ENCODE results near the gene OR2M7.
"Not testable (repeated sequence)": the region's sequence is repeated elsewhere in the genome, so short reads cannot be mapped to it uniquely, and the experiment has no call there.

Gene OR2M7

GRCh38 chr1:248324468-248324867 lies at the start of gene OR2M7:
Gene OR2M7 (minus strand): TSS chr1:248324568. CDS start chr1:248324568, 0 bp downstream.
- no peak for DNase-seq

GRCh38 chr1:248373761-248374160 lies 49.4 kb upstream of the OR2M7 start:
- DNase-seq: no peak

GRCh38 chr1:248372394-248372793 lies 48.0 kb upstream of the OR2M7 start:
- DNase-seq: no peak

GRCh38 chr1:248366609-248367008 lies 42.2 kb upstream of the OR2M7 start:
- no peak for DNase-seq

- DNase-seq: no peak
Observed at GRCh38 chr1:248361121-248361715, 36.9 kb upstream of the OR2M7 start, which contains the start of gene OR2T4. Gene OR2T4 (plus strand): TSS chr1:248361665. CDS start chr1:248361665, 0 bp downstream.

- DNase-seq: no peak
Observed at GRCh38 chr1:248359415-248359814, 35.0 kb upstream of the OR2M7 start.

- DNase-seq: no peak
Observed at GRCh38 chr1:248348475-248348874, 24.1 kb upstream of the OR2M7 start, which contains the start of gene OR14C36. Gene OR14C36 (plus strand): TSS chr1:248348775. CDS start chr1:248348775, 0 bp downstream.

GRCh38 chr1:248343451-248343850 lies 19.1 kb upstream of the OR2M7 start:
- no peak for DNase-seq

GRCh38 chr1:248316796-248317195 lies 7.6 kb downstream of the OR2M7 start:
- DNase-seq: no peak

GRCh38 chr1:248306740-248307139 lies 17.6 kb downstream of the OR2M7 start:
- DNase-seq: not testable (repeated sequence)

GRCh38 chr1:248306103-248306502 lies 18.3 kb downstream of the OR2M7 start:
- no peak for DNase-seq

- not testable (repeated sequence) for DNase-seq
Observed at GRCh38 chr1:248305672-248306071, 18.7 kb downstream of the OR2M7 start.

- no peak for DNase-seq
Observed at GRCh38 chr1:248303324-248303723, 21.0 kb downstream of the OR2M7 start, which contains the start of gene OR2T12. Gene OR2T12 (minus strand): TSS chr1:248303424. CDS start chr1:248295578, 7,846 bp downstream.

GRCh38 chr1:248288391-248288790 lies 36.0 kb downstream of the OR2M7 start:
- no peak for DNase-seq

GRCh38 chr1:248277876-248278275 lies 46.5 kb downstream of the OR2M7 start, which contains the start of gene OR2T33:
Gene OR2T33 (minus strand): TSS chr1:248277976. CDS start chr1:248273814, 4,162 bp downstream.
- no peak for DNase-seq
